Sigmoid colon (tissue), 4 donors: ENCODE measurements around the gene RBM19.

Source experiments
- CTCF ChIP-seq, 4 experiments: fragments of 450-650 bp in 3 of 4; fragments of 200-600 bp in 1 of 4; IDR thresholded peaks; one replicate each; pipeline ENCODE4 v1.5.1; 2016 to 2019; ENCODE audit warnings: antibody characterized with exemption in 4 of 4, mild to moderate bottlenecking in 3 of 4, moderate library complexity in 2 of 4
- EP300 ChIP-seq, 4 donors: sonication (generic); formaldehyde crosslinking; IDR thresholded peaks; one replicate each; pipeline ENCODE4 v1.6.1; 2017; ENCODE audit warnings: antibody characterized with exemption in 4 of 4
- POLR2A ChIP-seq, 2 donors: fragments of 450-650 bp; IDR thresholded peaks; one replicate each; pipeline ENCODE4 v1.6.1; 2016; ENCODE audit warnings: antibody characterized with exemption in 2 of 2, mild to moderate bottlenecking in 2 of 2, moderate library complexity in 2 of 2

GRCh38 chr12:113855998-113856397 is 110.1 kb downstream of the RBM19 start:
- no peak for TF ChIP-seq CTCF (IDR thresholded peaks at IDR 0.05)
- TF ChIP-seq EP300 (IDR thresholded peaks at IDR 0.05): no peak
- no peak for TF ChIP-seq POLR2A (IDR thresholded peaks at IDR 0.05)
